Measurements from ENCODE around the gene SMG5. TPM values are rescaled to one million over a fixed set of nuclear protein-coding genes. Genes with fewer than 3 reads are reported as not detected.

The SMG5 gene
- total RNA-seq, 1 experiment from 2014 or later: 129 TPM

DNA sequence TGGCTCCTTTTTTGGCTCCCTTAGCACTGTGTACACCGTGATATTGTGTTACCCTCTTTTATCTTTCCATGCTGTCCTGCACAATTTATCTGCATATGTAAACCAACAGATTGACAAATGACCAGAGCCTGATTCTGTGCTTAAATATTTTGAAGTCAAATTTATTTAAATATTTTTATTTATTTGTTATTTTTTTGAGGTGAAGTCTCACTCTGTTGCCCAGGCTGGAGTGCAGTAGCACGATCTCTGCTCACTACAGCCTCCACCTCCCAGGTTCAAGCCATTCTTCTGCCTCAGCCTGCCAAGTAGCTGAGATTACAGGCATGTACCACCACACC lies 57.0 kb downstream of the SMG5 start:
- ChIA-PET CTCF (interaction anchor here (0.6 to 2.4 kb wide), 16 partner anchors 11 to 242 kb away, joined by 3 to 37 read pairs (median 4); partner anchors contain the start of genes PMF1 and SLC25A44), POLR2A (ENCODE audit: low non-redundant PET) (no interaction called here)
- no TSS peak for BruUV-seq (replicated peaks)
- intact Hi-C loops (cut with micrococcal nuclease; ENCODE audit: unreplicated experiment): loop anchor here (1.0 kb wide), 2 partner anchors 79 to 135 kb away; no protein-coding TSS in a partner anchor
- no peaks in the 10 kb centered on the region for H3K9me3 ChIP-seq (ENCODE audit: low read depth, low read length, poor library complexity, severe bottlenecking)
- TF ChIP-seq, protein P1, sequence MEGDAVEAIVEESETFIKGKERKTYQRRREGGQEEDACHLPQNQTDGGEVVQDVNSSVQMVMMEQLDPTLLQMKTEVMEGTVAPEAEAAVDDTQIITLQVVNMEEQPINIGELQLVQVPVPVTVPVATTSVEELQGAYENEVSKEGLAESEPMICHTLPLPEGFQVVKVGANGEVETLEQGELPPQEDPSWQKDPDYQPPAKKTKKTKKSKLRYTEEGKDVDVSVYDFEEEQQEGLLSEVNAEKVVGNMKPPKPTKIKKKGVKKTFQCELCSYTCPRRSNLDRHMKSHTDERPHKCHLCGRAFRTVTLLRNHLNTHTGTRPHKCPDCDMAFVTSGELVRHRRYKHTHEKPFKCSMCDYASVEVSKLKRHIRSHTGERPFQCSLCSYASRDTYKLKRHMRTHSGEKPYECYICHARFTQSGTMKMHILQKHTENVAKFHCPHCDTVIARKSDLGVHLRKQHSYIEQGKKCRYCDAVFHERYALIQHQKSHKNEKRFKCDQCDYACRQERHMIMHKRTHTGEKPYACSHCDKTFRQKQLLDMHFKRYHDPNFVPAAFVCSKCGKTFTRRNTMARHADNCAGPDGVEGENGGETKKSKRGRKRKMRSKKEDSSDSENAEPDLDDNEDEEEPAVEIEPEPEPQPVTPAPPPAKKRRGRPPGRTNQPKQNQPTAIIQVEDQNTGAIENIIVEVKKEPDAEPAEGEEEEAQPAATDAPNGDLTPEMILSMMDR (conservative IDR thresholded peaks at IDR 0.05; ENCODE audit: low read depth, low read length): no peak
- no peak for TF ChIP-seq EZH2 (IDR thresholded peaks at IDR 0.05; ENCODE audit: borderline replicate concordance, low read depth, low read length, poor library complexity, severe bottlenecking)
- no peak for DNase-seq (ENCODE audit: low spot score)
- no peak overlapping the region for H3K4me3 ChIP-seq (ENCODE audit: low read depth, low read length, poor library complexity, severe bottlenecking)
- no peaks in the 10 kb centered on the region for H3K27me3 ChIP-seq (replicated peaks; ENCODE audit: insufficient read depth, low read depth, low read length, poor library complexity)
- no peak overlapping the region for H3K27ac ChIP-seq (ENCODE audit: low read depth, low read length, poor library complexity, severe bottlenecking)
- peaks cover 33% of the 10 kb centered on the region for H3K36me3 ChIP-seq (ENCODE audit: insufficient read depth, low read length, poor library complexity, severe bottlenecking)
- no peaks in the 10 kb centered on the region for H3K4me1 ChIP-seq (ENCODE audit: insufficient read depth, low read length, poor library complexity, severe bottlenecking)

DNA sequence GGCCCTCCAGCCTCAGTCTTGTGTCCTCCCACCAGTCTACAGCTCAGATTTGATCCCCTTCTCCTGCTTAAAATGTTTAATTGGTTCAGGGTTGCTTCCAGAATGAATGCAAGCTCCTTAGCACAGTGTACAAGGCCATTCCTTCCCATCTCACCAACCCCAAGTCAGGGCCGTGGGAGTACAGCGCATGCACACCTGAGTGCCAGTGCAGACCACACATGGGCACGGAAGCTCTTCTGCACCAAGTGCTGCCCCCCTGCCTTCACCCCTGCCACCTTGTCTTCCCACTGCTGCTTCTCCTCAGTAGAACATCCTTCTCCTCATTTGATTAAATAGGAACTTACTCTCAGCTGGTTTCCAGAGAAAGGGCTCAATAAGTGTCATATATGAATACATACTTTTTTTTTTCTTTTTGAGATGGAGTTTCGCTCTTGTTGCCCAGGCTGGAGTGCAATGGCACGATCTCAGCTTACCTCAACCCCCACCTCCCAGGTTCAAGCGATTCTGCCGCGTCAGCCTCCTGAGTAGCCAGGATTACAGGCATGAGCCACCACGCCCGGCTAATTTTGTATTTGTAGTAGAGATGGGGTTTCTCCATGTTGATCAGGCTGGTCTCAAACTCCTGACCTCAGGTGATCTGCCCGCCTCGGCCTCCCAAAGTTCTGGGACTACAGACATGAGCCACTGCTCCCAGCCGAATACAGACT lies 60.5 kb downstream of the SMG5 start:
- POLR2A ChIA-PET (ENCODE audit: low non-redundant PET): no interaction called here
- CTCF ChIA-PET: no interaction called here
- intact Hi-C loops (cut with micrococcal nuclease; ENCODE audit: unreplicated experiment): no loop called here
- Histone ChIP-seq H3K27me3 (replicated peaks; ENCODE audit: insufficient read depth, low read depth, low read length, poor library complexity) (no peaks in the 10 kb centered on the region), H3K9me3 (ENCODE audit: low read depth, low read length, poor library complexity, severe bottlenecking) (no peaks in the 10 kb centered on the region), H3K27ac (ENCODE audit: low read depth, low read length, poor library complexity, severe bottlenecking) (no peak overlapping the region), H3K36me3 (ENCODE audit: insufficient read depth, low read length, poor library complexity, severe bottlenecking) (peaks cover 33% of the 10 kb centered on the region), H3K4me3 (ENCODE audit: low read depth, low read length, poor library complexity, severe bottlenecking) (no peak overlapping the region), H3K4me1 (ENCODE audit: insufficient read depth, low read length, poor library complexity, severe bottlenecking) (no peaks in the 10 kb centered on the region)
- DNase-seq (ENCODE audit: low spot score): no peak
- BruUV-seq (replicated peaks): no TSS peak
- no peak for TF ChIP-seq EZH2 (IDR thresholded peaks at IDR 0.05; ENCODE audit: borderline replicate concordance, low read depth, low read length, poor library complexity, severe bottlenecking)
- TF ChIP-seq, protein P1 (conservative IDR thresholded peaks at IDR 0.05; ENCODE audit: low read depth, low read length): no peak

DNA sequence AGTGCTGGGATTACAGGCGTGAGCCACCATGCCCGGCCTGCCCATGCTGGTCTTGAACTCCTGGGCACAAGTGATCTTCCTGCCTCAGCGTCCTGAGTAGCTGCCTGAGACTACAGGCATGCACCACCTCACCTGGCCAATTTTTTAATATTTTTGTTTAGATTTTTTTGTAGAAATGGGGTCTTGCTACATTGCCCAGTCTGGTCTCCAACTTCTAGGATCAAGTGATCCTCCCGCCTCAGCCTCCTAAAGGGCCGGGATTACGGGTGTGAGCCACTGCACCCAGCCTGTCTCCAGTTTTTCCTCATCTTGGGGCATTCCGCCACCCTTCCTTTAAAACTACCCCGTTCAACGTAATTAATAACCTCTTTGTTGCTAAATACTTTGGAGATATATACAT lies 62.4 kb downstream of the SMG5 start:
- intact Hi-C loops (cut with micrococcal nuclease; ENCODE audit: unreplicated experiment): no loop called here
- Histone ChIP-seq H3K27me3 (replicated peaks; ENCODE audit: insufficient read depth, low read depth, low read length, poor library complexity) (no peaks in the 10 kb centered on the region), H3K27ac (ENCODE audit: low read depth, low read length, poor library complexity, severe bottlenecking) (no peak overlapping the region), H3K36me3 (ENCODE audit: insufficient read depth, low read length, poor library complexity, severe bottlenecking) (peaks cover 23% of the 10 kb centered on the region), H3K9me3 (ENCODE audit: low read depth, low read length, poor library complexity, severe bottlenecking) (no peaks in the 10 kb centered on the region), H3K4me3 (ENCODE audit: low read depth, low read length, poor library complexity, severe bottlenecking) (no peak overlapping the region), H3K4me1 (ENCODE audit: insufficient read depth, low read length, poor library complexity, severe bottlenecking) (no peaks in the 10 kb centered on the region)
- no peak for TF ChIP-seq EZH2 (IDR thresholded peaks at IDR 0.05; ENCODE audit: borderline replicate concordance, low read depth, low read length, poor library complexity, severe bottlenecking)
- TF ChIP-seq, protein P1 (conservative IDR thresholded peaks at IDR 0.05; ENCODE audit: low read depth, low read length): no peak
- CTCF ChIA-PET: no interaction called here
- POLR2A ChIA-PET (ENCODE audit: low non-redundant PET): no interaction called here
- no TSS peak for BruUV-seq (replicated peaks)
- no peak for DNase-seq (ENCODE audit: low spot score)
